Right ventricle myocardium superior (tissue), 1 donor: Measurements from ENCODE around the gene C4B. TPM values are rescaled to one million over a fixed set of nuclear protein-coding genes. Genes with fewer than 3 reads are reported as not detected.
"Not testable (repeated sequence)": the region's sequence is repeated elsewhere in the genome, so short reads cannot be mapped to it uniquely, and the experiment has no call there.

Experiments used
- ATAC-seq: fragments of 200-7000 bp; cut with Tn5 transposase; one replicate; pipeline ENCODE4 v1.9.1; 2020; ENCODE audit warnings: mild to moderate bottlenecking; ENCODE audit not compliant: poor library complexity
- DNase-seq: peaks from one replicate; pipeline ENCODE4 v3.0.0-alpha.2; 2020
- intact Hi-C: fragments of 100-400 bp; cut with DNase I; formaldehyde crosslinking; loops from one replicate; pipeline ENCODE4 v1.11.2; 2022
- long read RNA-seq: library from polyadenylated mRNA; unstranded; transcript quantifications from one replicate; pipeline ENCODE4 v2.0.0, GENCODE V29; 2021
- total RNA-seq: library from RNA; stranded (reverse); fragmentation: NEBNext Ultra II Directional; extraction: Animal tissue kit (Norgen Biotek cat#: 25700); gene quantifications from one replicate; pipeline ENCODE4 v1.2.1, GENCODE V29; 2021
- donor health status: DM: no; HTN: yes; CAD: no; lungs with severe emphysema.

The C4B gene
- total RNA-seq, result 58.3 TPM
- long read RNA-seq, full-length matches to known transcripts, result 15 of 75 reads
- long read RNA-seq, partial matches to known transcripts, result 55 of 75 reads
- long read RNA-seq, other reads (novel, unspliced or antisense), result 5 of 75 reads

GRCh38 chr6:32014547-32014946, at the start of gene C4B:
TSS of gene C4B (plus strand) at chr6:32014795. CDS start at chr6:32014846, 51 bp downstream.
- ATAC-seq, result peak; percentile 81
- DNase-seq, intact Hi-C loops: not testable (repeated sequence)

- DNase-seq (no peak), ATAC-seq (no peak)
- intact Hi-C loops, result no loop called here
Observed at GRCh38 chr6:31965700-31966099, 48.9 kb upstream of the C4B start.

GRCh38 chr6:31966506-31966905, 48.1 kb upstream of the C4B start:
- intact Hi-C loops, result no loop called here
- DNase-seq (no peak), ATAC-seq (no peak)

DNA sequence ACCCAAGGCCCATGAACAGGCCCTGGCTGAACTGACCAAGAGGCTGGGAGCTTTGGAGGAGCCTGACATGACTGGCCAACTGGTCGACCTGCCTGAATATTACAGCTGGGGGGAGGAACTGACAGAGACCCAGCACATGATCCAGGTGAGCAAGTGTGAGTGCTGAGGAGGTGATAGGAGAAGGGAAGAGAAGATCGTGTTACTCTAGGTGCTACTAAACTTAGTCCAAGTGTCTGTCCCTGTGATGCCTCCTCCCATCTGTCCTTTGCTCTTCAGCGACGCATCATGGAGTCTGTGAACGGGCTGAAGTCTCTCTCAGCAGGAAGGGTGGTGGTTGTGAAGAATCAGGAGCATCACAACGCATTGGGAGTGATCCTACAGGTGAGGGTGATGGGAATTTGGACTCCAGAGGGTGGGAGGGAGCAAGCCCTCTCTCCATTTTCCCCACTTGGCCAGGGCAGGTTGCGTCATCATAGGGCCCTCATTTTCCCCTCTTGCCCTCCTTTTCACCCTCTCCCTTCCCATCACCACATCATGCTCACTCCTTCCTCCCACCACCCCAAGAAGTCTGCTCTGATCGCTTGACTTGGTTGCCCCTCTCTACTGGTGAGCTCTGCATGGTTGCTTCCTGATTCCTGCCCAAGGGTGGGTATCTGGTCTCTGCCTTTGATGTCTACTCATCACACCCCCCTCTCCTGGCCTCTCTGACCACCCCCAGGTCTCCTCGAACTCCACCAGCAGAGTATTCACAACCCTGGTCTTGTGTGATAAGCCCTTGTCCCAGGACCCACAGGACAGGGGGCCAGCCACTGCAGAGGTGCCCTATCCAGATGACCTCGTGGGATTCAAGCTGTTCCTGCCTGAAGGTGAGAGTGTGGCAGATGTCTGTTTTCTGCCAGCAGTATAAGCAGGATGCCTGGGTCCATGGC, 47.3 kb upstream of the C4B start:
- intact Hi-C loops, result no loop called here
- peak; percentile 22 for DNase-seq
- ATAC-seq, result no peak

- DNase-seq (peak; percentile 8), ATAC-seq (no peak)
- intact Hi-C loops, result no loop called here
Observed at GRCh38 chr6:31967926-31968320, 46.7 kb upstream of the C4B start.

GRCh38 chr6:31968326-31968725, 46.3 kb upstream of the C4B start:
- ATAC-seq (no peak), DNase-seq (no peak)
- intact Hi-C loops, result no loop called here

- intact Hi-C loops, result no loop called here
- DNase-seq (no peak), ATAC-seq (no peak)
Observed at GRCh38 chr6:31968791-31969711, 45.5 kb upstream of the C4B start.

DNA sequence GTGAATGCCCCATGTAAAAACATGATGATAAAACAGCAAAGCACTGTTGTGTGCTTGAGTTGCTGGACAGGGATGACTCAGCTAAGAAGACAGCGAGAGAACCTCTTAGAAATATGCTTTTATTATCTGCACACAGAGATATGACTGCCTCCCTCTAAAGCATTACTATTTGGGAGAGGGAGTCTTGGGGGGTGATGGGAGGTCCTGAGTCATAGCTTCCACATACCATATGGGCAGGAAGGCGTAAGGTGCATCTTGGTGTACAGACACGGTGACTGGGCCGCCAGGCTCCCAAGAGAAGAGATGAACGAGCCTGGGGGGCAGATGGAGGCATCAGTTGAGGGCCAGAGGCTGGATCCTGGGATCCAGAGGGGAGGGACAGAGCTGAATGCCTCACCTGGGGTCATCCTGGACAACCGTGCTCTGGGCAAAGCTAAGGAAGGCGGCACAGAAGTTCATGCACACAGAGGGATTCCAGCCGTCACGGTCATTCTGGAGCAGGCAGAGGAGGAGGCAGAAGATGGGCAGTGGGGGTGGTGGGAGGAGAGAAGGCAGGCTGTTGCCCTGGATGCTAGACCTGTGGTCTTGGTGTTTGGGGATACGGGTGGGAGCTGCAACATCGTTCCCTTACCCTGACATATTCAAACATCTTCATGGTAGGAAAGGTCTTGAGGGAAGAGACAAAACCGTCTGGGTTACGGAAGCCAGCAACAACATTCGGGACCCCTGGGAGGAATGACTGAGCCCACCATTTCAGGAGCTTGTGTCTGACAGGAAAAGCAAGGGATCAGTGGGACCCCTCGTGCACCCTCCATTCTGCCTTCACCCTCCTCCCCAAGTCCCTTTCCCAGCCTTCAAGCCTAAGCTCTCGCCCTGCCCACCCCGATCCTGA, 44.6 kb upstream of the C4B start:
- intact Hi-C loops, result no loop called here
- ATAC-seq (no peak), DNase-seq (no peak)

GRCh38 chr6:31970604-31971271, 43.9 kb upstream of the C4B start:
- DNase-seq (no peak), ATAC-seq (no peak)
- intact Hi-C loops, result no loop called here

- intact Hi-C loops, result no loop called here
- DNase-seq (no peak), ATAC-seq (no peak)
Observed at GRCh38 chr6:31971279-31971992, 43.2 kb upstream of the C4B start.

GRCh38 chr6:31971993-31972708, 42.4 kb upstream of the C4B start, which contains the start of gene DXO:
TSS of gene DXO (minus strand) at chr6:31972138. CDS start at chr6:31971675, 463 bp downstream.
- ATAC-seq (peak; percentile 97), DNase-seq (peak; percentile 97)
- intact Hi-C loops, result no loop called here

DNA sequence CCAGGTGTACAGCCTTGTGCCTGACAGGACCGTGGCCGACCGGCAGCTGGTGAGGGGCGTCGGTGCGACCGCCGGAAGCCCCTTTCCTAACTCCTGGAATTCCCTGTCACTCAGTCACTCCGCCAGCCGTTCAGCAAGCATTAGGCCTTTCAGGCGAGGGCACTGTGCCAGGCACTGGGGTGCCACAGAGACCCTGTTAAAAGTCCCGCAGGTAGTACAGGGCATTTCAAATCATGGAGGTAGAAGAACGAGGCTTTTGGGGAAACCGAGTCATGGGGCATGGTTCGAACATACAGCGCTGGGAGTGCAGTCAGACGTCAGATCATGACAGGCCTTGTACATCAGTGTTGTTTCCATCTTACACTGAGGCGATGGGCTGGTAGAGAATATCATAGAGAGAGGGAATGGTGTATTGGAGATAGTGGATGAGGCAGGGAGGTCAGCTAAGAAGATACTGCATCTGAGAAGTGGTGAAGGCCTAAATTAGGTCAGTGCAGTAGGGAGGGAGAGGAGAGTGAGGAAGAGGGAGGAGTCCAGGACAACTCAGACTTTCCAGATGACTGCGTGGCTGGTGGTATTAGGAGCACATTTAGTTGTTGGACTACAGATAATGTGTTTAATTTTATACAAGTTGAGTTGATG, 41.8 kb upstream of the C4B start:
- intact Hi-C loops, result no loop called here
- ATAC-seq (no peak), DNase-seq (no peak)

DNA sequence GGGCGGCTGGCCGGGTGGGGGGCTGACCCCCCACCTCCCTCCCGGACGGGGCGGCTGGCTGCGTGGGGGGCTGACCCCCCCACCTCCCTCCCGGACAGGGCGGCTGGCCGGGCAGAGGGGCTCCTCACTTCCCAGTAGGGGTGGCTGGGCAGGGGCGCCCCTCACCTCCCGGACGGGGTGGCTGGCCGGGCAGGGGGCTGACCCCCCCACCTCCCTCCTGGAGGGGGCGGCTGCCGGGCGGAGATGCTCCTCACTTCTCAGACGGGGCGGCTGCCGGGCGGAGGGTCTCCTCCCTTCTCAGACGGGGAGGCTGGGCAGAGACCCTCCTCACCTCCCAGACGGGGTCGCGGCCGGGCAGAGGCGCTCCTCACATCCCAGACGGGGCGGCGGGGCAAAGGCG, 38.5 kb upstream of the C4B start:
- ATAC-seq, intact Hi-C loops: not testable (repeated sequence)
- peak; percentile 27 for DNase-seq

GRCh38 chr6:31977816-31978431, 36.7 kb upstream of the C4B start:
- DNase-seq (peak; percentile 17), ATAC-seq (no peak)
- intact Hi-C loops, result no loop called here

DNA sequence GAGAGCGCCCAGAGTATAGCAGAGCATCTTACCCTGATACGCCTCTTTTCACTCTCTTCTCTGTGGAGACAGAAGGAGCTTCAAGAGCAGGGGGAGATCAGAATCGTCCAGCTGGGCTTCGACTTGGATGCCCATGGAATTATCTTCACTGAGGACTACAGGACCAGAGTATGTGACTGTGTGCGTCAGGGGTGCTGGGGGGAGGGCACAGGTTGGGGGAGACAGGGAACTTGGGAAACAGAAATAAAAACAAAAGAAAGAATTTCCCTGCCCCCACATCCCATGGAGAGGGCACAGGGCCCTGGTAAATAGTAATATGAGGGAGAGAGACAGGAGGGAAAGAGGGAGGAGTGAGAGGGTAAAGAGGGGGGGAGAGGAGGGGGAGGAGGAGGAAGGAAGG, 35.8 kb upstream of the C4B start:
- DNase-seq, result no peak
- intact Hi-C loops, result no loop called here

More for the DNA sequence above, 35.8 kb upstream of the C4B start:
- ATAC-seq, result no peak
